Measurements from ENCODE around the gene TSNAXIP1. TPM values are rescaled to one million over a fixed set of nuclear protein-coding genes. Genes with fewer than 3 reads are reported as not detected.

Gene TSNAXIP1, protein sequence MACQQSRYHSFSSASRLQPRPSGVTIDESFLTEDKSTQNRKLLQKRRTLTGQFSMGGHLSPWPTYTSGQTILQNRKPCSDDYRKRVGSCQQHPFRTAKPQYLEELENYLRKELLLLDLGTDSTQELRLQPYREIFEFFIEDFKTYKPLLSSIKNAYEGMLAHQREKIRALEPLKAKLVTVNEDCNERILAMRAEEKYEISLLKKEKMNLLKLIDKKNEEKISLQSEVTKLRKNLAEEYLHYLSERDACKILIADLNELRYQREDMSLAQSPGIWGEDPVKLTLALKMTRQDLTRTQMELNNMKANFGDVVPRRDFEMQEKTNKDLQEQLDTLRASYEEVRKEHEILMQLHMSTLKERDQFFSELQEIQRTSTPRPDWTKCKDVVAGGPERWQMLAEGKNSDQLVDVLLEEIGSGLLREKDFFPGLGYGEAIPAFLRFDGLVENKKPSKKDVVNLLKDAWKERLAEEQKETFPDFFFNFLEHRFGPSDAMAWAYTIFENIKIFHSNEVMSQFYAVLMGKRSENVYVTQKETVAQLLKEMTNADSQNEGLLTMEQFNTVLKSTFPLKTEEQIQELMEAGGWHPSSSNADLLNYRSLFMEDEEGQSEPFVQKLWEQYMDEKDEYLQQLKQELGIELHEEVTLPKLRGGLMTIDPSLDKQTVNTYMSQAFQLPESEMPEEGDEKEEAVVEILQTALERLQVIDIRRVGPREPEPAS
- 1.2 and 1.9 TPM in 2 replicates for total RNA-seq (ENCODE audit: low replicate concordance)

GRCh38 chr16:67806428-67807147 is at the start of gene TSNAXIP1, which contains the start of gene RANBP10:
TSNAXIP1 (plus strand) TSS chr16:67806889; CDS start chr16:67807150, 261 bp downstream.
RANBP10 (minus strand) TSS chr16:67806560; CDS start chr16:67806536, 24 bp downstream.

DNA sequence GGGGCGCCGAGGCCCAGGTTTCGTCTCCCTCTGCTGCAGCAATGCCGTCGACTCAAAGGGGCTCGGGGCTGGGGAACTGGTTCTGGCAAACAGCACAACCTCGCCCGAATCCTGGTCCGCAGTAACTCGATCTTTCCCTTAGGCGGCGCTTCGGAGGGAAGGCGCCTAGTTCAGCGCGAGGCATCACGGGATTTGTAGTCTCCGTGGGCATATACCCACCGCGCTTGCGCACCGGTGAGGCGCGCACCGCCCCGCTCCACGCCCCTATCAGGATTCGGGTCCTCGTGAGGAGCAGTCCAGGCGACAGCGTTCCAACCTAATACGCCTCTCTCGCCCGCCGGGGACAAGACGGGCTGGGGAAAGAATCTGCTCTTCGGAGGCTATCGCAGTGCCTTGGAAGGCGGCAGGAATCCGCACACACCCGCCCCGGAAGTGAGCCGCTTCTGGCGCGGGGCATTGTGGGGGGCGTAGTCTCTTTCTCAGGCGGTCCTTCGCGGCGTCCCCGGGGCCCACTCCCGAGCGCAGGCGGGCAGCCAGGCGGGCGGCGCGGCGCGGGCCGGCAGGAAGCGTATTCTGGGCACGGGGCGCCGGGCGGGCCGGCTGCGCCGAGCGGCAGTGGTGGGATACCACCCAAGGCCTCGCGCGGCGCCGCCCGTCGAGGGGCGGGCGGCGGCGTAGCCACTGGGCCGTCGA is 35.3 kb downstream of the TSNAXIP1 start, which contains the start of gene THAP11:
Gene THAP11, plus strand, starts transcription at position 505 of the 693 bp plus-strand sequence. CDS start 235 bp downstream, outside the sequence.

GRCh38 chr16:67846320-67847063 is 39.8 kb downstream of the TSNAXIP1 start, which contains the start of gene NUTF2:
NUTF2 (plus strand) TSS chr16:67846933; CDS start chr16:67865131, 18,198 bp downstream.

DNA sequence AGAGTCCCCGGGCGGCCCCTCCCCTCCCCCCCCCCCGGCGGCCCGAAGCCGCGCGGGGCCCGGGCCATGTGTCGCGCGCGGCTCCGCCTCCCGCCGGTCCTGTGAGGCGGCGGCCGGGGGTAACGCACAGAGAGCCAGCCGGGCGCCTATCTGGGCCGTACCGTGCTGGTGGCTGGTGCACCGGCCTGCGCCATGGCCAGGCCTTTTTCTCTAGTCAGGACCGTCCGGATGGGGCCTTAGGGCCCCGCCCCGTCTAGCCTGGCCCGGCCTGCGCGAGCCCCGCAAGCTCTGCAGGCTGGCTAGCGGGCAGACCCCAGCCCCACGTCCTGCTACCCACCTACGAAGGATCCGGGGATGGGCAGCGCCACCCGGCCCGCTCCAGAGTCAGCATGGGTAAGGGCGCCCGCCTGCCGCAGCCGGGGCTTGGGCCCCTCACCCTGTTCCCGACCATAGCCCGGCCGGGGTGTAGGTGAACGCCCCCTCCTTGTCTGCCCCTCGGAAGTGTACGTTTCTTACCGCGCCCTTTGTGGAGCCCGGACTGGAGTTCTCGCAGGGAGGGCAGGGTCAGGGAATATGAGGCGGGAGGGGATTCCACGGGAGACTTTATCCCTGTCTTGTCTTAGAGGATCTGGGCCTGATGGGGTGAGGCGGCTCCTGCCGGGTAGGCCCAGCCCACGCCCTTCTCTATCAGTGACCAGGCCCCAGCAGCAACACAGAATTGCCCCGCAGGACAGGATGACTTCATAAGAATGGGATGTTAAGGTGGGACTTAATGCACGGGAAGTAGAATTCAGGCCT is 40.6 kb downstream of the TSNAXIP1 start, which contains the start of gene CENPT:
Gene CENPT, minus strand, starts transcription at position 630 of the 798 bp plus-strand sequence. CDS start 13,834 bp downstream, outside the sequence.

GRCh38 chr16:67872631-67873434 is 66.1 kb downstream of the TSNAXIP1 start, which contains the start of gene EDC4:
EDC4 (plus strand) TSS chr16:67873052; CDS start chr16:67873262, 210 bp downstream.

Other genes with a start within 250 kb of the TSNAXIP1 start
- gene CTCF, start 244.4 kb upstream of the TSNAXIP1 start, total RNA-seq (ENCODE audit: low replicate concordance): 14.2 and 14.7 TPM in 2 replicates
- gene CARMIL2, start 161.7 kb upstream of the TSNAXIP1 start, total RNA-seq (ENCODE audit: low replicate concordance): 0.15 TPM in 1 of 2 replicates, not detected in the other
- gene ACD, start 146.6 kb upstream of the TSNAXIP1 start, total RNA-seq (ENCODE audit: low replicate concordance): 7.6 and 9.8 TPM in 2 replicates
- gene PARD6A, start 145.9 kb upstream of the TSNAXIP1 start, total RNA-seq (ENCODE audit: low replicate concordance): 0.60 and 1.1 TPM in 2 replicates
- 11.8 and 13.8 TPM in 2 replicates for gene ENKD1, start 140.1 kb upstream of the TSNAXIP1 start, total RNA-seq (ENCODE audit: low replicate concordance)
- gene C16orf86, start 140.1 kb upstream of the TSNAXIP1 start, total RNA-seq (ENCODE audit: low replicate concordance): 1.6 and 3.6 TPM in 2 replicates
- gene GFOD2, start 87.6 kb upstream of the TSNAXIP1 start, total RNA-seq (ENCODE audit: low replicate concordance): 14.1 and 18.0 TPM in 2 replicates
- gene RANBP10, start 329 bp upstream of the TSNAXIP1 start, total RNA-seq (ENCODE audit: low replicate concordance): 2.7 and 5.9 TPM in 2 replicates
- gene THAP11, start 35.4 kb downstream of the TSNAXIP1 start, total RNA-seq (ENCODE audit: low replicate concordance): 26.3 and 47.7 TPM in 2 replicates
- 79.6 and 157 TPM in 2 replicates for gene NUTF2, start 40.0 kb downstream of the TSNAXIP1 start, total RNA-seq (ENCODE audit: low replicate concordance)
- 18.3 and 23.8 TPM in 2 replicates for gene CENPT, start 40.8 kb downstream of the TSNAXIP1 start, total RNA-seq (ENCODE audit: low replicate concordance)
- 46.8 and 50.8 TPM in 2 replicates for gene EDC4, start 66.2 kb downstream of the TSNAXIP1 start, total RNA-seq (ENCODE audit: low replicate concordance)
- gene NRN1L, start 78.0 kb downstream of the TSNAXIP1 start, total RNA-seq (ENCODE audit: low replicate concordance): not detected in 2 replicates
- 13.5 and 31.1 TPM in 2 replicates for gene PSKH1, start 86.4 kb downstream of the TSNAXIP1 start, total RNA-seq (ENCODE audit: low replicate concordance)
- 0.38 TPM in 1 of 2 replicates, not detected in the other for gene CTRL, start 125.0 kb downstream of the TSNAXIP1 start, total RNA-seq (ENCODE audit: low replicate concordance)
- 64.9 and 89.9 TPM in 2 replicates for gene PSMB10, start 130.0 kb downstream of the TSNAXIP1 start, total RNA-seq (ENCODE audit: low replicate concordance)
- gene LCAT, start 137.2 kb downstream of the TSNAXIP1 start, total RNA-seq (ENCODE audit: low replicate concordance): 3.3 and 4.6 TPM in 2 replicates
- 119 and 184 TPM in 2 replicates for gene SLC12A4, start 161.7 kb downstream of the TSNAXIP1 start, total RNA-seq (ENCODE audit: low replicate concordance)
- not detected in 2 replicates for gene DPEP3, start 173.6 kb downstream of the TSNAXIP1 start, total RNA-seq (ENCODE audit: low replicate concordance)
- gene DPEP2, start 192.6 kb downstream of the TSNAXIP1 start, total RNA-seq (ENCODE audit: low replicate concordance): not detected in 2 replicates
- gene DPEP2NB, start 209.0 kb downstream of the TSNAXIP1 start, total RNA-seq (ENCODE audit: low replicate concordance): not detected in 2 replicates
- 4.9 and 8.7 TPM in 2 replicates for gene DDX28, start 216.3 kb downstream of the TSNAXIP1 start, total RNA-seq (ENCODE audit: low replicate concordance)
- gene DUS2, start 216.4 kb downstream of the TSNAXIP1 start, total RNA-seq (ENCODE audit: low replicate concordance): 11.7 and 14.4 TPM in 2 replicates